Stimulated activated CD8-positive, alpha-beta memory T cell treated with anti-CD3 and anti-CD28 coated beads, Interleukin-2, amount 100 ng/mL, for 48 hours (primary cell): ENCODE data around the gene AGGF1.
"Not testable (repeated sequence)": the region's sequence is repeated elsewhere in the genome, so short reads cannot be mapped to it uniquely, and the experiment has no call there.

ENCODE experiments used
- DNase-seq, 2 donors: peaks; one replicate each; pipeline ENCODE4 v3.0.0-alpha.2; 2020; ENCODE audit warnings: low read depth in 2 of 2

Gene AGGF1, protein sequence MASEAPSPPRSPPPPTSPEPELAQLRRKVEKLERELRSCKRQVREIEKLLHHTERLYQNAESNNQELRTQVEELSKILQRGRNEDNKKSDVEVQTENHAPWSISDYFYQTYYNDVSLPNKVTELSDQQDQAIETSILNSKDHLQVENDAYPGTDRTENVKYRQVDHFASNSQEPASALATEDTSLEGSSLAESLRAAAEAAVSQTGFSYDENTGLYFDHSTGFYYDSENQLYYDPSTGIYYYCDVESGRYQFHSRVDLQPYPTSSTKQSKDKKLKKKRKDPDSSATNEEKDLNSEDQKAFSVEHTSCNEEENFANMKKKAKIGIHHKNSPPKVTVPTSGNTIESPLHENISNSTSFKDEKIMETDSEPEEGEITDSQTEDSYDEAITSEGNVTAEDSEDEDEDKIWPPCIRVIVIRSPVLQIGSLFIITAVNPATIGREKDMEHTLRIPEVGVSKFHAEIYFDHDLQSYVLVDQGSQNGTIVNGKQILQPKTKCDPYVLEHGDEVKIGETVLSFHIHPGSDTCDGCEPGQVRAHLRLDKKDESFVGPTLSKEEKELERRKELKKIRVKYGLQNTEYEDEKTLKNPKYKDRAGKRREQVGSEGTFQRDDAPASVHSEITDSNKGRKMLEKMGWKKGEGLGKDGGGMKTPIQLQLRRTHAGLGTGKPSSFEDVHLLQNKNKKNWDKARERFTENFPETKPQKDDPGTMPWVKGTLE

DNA sequence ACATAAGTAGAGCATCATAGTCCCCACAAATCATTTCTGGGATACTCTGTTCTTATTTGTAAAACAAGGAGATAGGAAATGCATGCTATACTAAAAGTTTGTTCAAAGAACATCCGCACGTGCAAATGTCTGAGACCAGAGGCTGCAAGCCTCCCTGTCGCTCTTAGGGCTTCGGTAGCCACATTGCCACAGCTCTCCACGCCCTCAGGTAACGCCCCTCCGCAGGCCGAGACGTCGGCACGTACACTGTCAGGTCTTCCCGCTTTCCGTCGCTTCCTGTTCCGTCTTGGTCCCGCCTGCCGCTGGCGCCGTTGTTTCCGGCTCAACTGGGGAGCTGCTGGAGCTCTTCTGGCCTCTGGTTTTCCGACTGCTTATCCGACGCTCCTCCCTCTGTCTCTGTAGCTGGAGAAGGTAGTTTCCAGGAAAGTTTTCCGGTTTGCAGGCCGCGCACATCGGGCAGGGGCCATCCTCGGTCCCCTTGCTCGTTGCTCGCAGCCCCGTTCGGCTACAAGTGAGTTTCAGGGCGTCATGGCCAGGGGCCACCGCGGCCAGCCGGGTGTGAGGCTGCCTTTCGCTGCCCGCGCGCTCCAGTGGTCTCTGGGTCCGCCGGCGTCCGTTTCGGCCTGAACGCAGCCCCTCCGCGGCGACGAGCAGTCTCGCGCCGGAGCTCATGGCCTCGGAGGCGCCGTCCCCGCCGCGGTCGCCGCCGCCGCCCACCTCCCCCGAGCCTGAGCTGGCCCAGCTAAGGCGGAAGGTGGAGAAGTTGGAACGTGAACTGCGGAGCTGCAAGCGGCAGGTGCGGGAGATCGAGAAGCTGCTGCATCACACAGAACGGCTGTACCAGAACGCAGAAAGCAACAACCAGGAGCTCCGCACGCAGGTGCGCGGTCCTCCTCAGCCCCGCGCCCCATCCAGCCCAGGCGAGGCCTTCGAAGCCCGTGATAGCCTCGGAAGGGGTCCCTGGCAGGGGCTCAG, at the start of gene AGGF1:
TSS of gene AGGF1 (plus strand) at position 308 of the 975 bp plus-strand sequence. CDS start at position 671, 363 bp downstream.
- DNase-seq: peak; percentile 84 to 89

DNA sequence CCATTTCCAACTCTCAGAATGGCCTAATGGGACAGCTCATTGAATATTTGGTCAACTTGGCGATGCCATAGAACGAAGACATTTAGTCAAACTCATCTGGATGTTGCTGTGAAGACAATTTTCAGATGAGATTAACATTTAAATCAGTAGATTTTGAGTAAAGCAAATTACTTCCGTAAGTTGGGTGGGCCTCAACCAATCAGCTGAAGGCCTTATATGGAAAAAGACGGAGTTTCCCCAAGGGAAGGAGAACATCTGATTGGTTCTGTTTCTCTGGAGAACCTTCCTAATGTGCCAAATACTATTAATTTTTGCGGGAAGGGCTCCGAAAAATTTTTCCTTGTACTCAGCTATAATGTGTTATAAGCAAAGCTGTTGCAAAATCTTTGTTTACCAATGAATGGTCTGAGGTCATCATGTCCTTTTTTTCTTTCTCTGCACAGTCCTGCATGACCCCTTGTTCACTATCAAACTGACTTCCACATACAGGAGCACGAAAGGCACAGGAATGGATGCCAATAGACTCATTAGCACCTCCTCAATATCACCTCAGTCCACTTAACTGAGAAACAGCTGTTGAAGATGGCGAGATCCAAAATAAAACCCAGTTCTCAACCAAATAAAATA, 49.6 kb upstream of the AGGF1 start:
- no peak for DNase-seq

DNA sequence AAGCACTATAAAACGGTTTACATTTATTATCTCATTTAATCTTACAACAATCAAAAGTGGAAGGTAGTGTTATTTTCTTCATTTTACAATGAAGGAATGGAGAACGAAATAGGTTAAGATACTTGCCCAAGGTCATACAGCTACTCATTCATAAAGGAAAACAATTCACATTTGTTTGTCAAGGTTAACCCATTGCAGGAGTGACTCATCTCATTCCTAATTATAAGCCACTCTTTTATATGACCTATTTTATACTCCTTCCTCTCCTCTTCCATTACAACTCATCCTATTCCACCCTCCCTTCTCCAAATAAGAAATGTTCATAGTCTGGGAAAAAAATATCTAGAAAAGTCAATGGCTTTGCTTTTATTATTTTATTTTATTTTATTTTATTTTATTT, 47.8 kb upstream of the AGGF1 start:
- no peak for DNase-seq

DNA sequence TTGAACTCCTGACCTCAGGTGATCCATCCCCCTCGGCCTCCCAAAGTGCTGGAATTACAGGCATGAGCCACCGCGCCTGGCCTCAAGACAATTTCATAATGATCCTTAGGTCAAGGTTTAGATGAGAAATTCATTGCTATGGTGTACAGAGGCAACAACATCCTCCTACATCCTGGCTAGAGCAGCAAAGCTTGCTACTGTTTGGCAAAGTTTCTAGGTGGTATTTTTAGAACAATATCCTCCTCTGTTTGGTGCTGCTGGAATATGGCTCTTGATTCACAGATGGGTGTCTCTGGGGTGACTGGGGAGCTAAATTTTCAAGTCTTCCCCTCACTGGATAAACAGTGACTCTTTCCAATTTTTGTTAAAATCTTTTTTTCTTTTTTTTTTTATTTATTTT, 46.7 kb upstream of the AGGF1 start:
- no peak for DNase-seq

- DNase-seq: no peak
Measured at GRCh38 chr5:76986825-76987526, 43.2 kb upstream of the AGGF1 start.

- DNase-seq: no peak
Measured at GRCh38 chr5:76990899-76991459, 39.2 kb upstream of the AGGF1 start.

DNA sequence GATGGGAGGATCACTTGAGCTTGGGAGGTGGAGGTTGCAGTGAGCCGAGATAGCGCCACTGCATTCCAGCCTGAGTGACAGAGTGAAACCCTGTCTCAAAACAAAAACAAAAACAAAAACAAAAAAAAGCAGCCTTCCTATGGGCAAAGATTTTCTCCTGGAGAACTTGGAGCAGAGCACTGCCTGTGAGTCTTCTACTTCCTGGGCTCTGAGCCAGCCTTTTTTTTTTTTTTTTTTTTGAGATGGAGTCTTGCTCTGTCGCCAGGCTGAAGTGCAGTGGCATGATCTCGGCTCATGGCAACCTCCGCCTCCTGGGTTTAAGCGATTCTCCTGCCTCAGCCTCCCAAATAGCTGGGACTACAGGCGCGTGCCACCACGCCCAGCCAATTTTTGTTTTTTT, 36.8 kb upstream of the AGGF1 start:
- DNase-seq: not testable (repeated sequence)

- no peak for DNase-seq
Measured at GRCh38 chr5:76994337-76994736, 35.9 kb upstream of the AGGF1 start.

GRCh38 chr5:76998251-76998650, 32.0 kb upstream of the AGGF1 start:
- not testable (repeated sequence) for DNase-seq

- no peak for DNase-seq
Measured at GRCh38 chr5:76999451-76999850, 30.8 kb upstream of the AGGF1 start.

DNA sequence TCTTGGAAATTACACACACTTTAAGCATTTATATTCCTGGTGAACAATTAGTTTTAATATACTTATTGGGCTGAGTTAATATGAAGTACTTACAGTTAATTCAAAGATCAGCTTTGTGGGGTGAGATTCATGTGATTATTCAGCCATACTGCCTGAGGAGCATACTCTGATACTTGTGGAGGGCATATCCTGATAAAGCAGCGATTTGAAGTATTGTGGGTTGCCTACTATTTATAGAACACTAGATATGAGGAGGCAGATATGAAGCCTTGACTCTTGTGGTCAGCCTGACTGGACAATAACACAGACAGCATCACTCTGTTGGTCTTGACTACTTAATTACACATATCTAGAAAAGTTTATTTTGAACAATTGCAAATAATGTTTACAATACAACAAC, 27.0 kb upstream of the AGGF1 start:
- no peak for DNase-seq

- DNase-seq: no peak
Measured at GRCh38 chr5:77006124-77006523, 24.1 kb upstream of the AGGF1 start.

GRCh38 chr5:77008413-77008812, 21.8 kb upstream of the AGGF1 start:
- DNase-seq: no peak

DNA sequence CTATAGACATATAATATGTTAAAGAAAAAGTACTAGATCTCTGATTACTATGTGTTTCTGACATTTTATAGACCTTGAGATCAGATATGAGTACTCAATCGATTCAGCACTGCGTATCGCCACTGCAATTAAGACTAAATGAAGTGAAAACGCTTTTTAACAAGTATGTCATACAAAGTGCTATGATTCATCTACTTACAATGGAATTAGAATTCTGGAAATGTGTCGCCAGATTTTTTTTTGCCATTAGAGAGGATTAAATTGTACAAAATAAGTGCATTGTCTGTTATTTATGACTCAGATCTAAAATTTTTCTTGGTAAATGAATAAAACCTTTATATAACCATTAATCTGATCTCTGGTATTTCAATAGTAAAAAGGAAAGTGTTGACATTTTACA, 20.0 kb upstream of the AGGF1 start:
- DNase-seq: no peak

DNA sequence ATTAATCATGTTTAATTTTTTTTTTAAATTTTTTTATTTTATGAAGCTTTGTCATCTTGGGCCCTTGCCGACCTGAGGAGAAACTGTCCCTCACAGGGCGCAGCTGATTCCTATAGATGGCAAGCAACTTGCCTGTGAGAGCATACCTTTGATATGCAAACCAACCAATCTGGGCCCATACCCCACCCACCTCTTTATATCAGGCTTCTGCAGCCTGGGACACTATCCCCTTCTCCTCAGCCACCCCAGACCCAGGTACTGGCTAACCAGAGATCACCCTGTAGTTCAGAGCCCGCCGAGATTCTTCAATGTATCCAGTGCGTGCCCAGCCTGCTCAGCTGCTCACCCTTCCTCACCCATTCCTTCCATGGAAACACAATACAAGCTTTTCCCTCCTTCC, 18.7 kb upstream of the AGGF1 start:
- DNase-seq: no peak

DNA sequence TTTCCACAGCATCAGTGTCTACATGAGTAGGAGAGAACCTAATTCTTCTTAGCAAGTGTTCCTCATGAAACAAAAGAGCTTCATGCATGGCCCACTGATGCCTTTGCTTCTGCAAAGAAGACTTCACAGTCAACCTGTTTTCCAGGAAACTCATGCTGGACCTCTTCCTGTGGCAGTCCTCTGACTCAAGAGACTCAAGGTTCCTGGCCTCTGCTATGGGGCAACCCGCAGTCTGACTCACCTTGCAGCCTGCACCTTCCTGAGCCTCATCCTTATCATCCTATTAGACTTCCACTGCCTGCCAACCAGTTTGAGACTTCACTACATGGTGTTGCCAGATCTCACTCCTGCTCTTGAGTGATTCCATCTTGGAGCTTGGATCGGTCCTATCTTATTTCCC, 17.6 kb upstream of the AGGF1 start:
- DNase-seq: no peak

- no peak for DNase-seq
Measured at GRCh38 chr5:77015938-77016569, 14.2 kb upstream of the AGGF1 start.

DNA sequence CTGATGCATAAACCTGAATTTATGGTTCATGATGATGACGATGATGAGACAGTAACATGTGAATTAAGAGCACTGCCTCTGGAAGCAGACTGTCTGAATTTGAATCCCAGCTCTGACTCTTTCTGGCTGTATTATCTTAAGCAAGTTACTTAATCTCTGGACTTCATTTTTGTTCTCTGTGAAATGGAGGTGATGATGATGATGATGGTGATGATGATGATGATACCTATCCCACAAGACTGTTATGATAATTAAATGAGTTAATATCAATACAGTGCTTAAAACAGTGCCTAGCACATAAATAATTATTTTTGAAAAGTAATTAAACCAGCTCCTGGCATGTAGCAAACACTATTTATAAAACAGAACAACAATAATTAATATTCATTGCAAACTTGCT, 13.2 kb upstream of the AGGF1 start:
- DNase-seq: no peak

GRCh38 chr5:77017668-77018067, 12.5 kb upstream of the AGGF1 start:
- DNase-seq: no peak
